Kidney capillary endothelial cell (primary cell): ENCODE results near the gene MSI2.
"Not testable (repeated sequence)": the region's sequence is repeated elsewhere in the genome, so short reads cannot be mapped to it uniquely, and the experiment has no call there.

Experiments used
- DNase-seq: peaks from one replicate; pipeline ENCODE4 v3.0.0-alpha.2; 2018; ENCODE audit warnings: low spot score

Gene MSI2

GRCh38 chr17:57255776-57256681, at the start of gene MSI2:
MSI2 (plus strand) TSS chr17:57256523; CDS start chr17:57256743, 220 bp downstream.
- DNase-seq: peak; percentile 12

GRCh38 chr17:57206928-57207327, 49.4 kb upstream of the MSI2 start:
- no peak for DNase-seq

- no peak for DNase-seq
Observed at GRCh38 chr17:57207396-57207795, 48.9 kb upstream of the MSI2 start.

GRCh38 chr17:57210224-57210553, 46.1 kb upstream of the MSI2 start:
- no peak for DNase-seq

GRCh38 chr17:57210972-57211411, 45.3 kb upstream of the MSI2 start:
- no peak for DNase-seq

- no peak for DNase-seq
Observed at GRCh38 chr17:57211543-57211942, 44.8 kb upstream of the MSI2 start.

GRCh38 chr17:57213180-57213825, 43.0 kb upstream of the MSI2 start:
- DNase-seq: no peak

- no peak for DNase-seq
Observed at GRCh38 chr17:57215317-57215716, 41.0 kb upstream of the MSI2 start.

- no peak for DNase-seq
Observed at GRCh38 chr17:57221366-57222350, 34.7 kb upstream of the MSI2 start.

GRCh38 chr17:57222422-57222821, 33.9 kb upstream of the MSI2 start:
- not testable (repeated sequence) for DNase-seq

- no peak for DNase-seq
Observed at GRCh38 chr17:57225127-57225526, 31.2 kb upstream of the MSI2 start.

GRCh38 chr17:57226793-57227192, 29.5 kb upstream of the MSI2 start:
- no peak for DNase-seq

- no peak for DNase-seq
Observed at GRCh38 chr17:57228911-57229310, 27.4 kb upstream of the MSI2 start.

GRCh38 chr17:57234061-57234738, 22.1 kb upstream of the MSI2 start:
- no peak for DNase-seq

- no peak for DNase-seq
Observed at GRCh38 chr17:57234739-57235092, 21.6 kb upstream of the MSI2 start.

- no peak for DNase-seq
Observed at GRCh38 chr17:57235124-57235523, 21.2 kb upstream of the MSI2 start.

GRCh38 chr17:57236686-57237299, 19.5 kb upstream of the MSI2 start:
- no peak for DNase-seq

GRCh38 chr17:57240648-57241047, 15.7 kb upstream of the MSI2 start:
- no peak for DNase-seq

GRCh38 chr17:57242148-57242547, 14.2 kb upstream of the MSI2 start:
- DNase-seq: no peak

- peak; percentile 55 for DNase-seq
Observed at GRCh38 chr17:57243171-57243622, 13.1 kb upstream of the MSI2 start.

GRCh38 chr17:57245786-57246185, 10.5 kb upstream of the MSI2 start:
- no peak for DNase-seq
